Right atrium auricular region (tissue), 2 donors: ENCODE measurements around the gene PSG1. TPM values are rescaled to one million over a fixed set of nuclear protein-coding genes. Genes with fewer than 3 reads are reported as not detected.
"Not testable (repeated sequence)": the region's sequence is repeated elsewhere in the genome, so short reads cannot be mapped to it uniquely, and the experiment has no call there.

Experiments
- DNase-seq: peaks from one replicate; pipeline ENCODE4 v3.0.0-alpha.2; 2019; ENCODE audit warnings: low spot score
- H3K27ac ChIP-seq, 2 donors: fragments of 200-600 bp; sonication (generic); 1 replicate in 1 of 2; 2 replicates in 1 of 2; pipeline ENCODE4 v1.5.1; 2016 to 2019
- H3K27me3 ChIP-seq, 2 donors: fragments of 200-600 bp; sonication (generic); one replicate each; pipeline versions ENCODE4 v1.5.1 to v1.6.0; 2017 to 2019
- H3K36me3 ChIP-seq: fragments of 200-600 bp; sonication (generic); one replicate; pipeline ENCODE4 v1.5.1; 2016
- H3K4me1 ChIP-seq, 2 donors: fragments of 200-600 bp; sonication (generic); one replicate each; pipeline versions ENCODE4 v1.5.1 to v1.6.0; 2017 to 2019
- H3K4me3 ChIP-seq, 2 donors: fragments of 200-600 bp; sonication (generic); 1 replicate in 1 of 2; 2 replicates in 1 of 2; pipeline ENCODE4 v1.5.1; 2017 to 2019; ENCODE audit warnings: mild to moderate bottlenecking in 1 of 2, moderate library complexity in 1 of 2
- H3K9me3 ChIP-seq, 2 donors: fragments of 200-600 bp; sonication (generic); one replicate each; pipeline ENCODE4 v1.5.1; 2019
- total RNA-seq, 2 donors: library from RNA; depleted of rRNA; stranded (reverse); fragments of >200 nt; gene quantifications; one replicate each; pipeline ENCODE4 v1.1.0, GENCODE V29; 2016
- TF ChIP-seq, protein P1 (sequence below), 2 donors: fragments of 200-600 bp; sonication (generic); IDR thresholded peaks; one replicate each; pipeline ENCODE4 v1.5.1; 2019; ENCODE audit warnings: antibody characterized with exemption in 2 of 2

PSG1 gene
- total RNA-seq: not detected

DNA sequence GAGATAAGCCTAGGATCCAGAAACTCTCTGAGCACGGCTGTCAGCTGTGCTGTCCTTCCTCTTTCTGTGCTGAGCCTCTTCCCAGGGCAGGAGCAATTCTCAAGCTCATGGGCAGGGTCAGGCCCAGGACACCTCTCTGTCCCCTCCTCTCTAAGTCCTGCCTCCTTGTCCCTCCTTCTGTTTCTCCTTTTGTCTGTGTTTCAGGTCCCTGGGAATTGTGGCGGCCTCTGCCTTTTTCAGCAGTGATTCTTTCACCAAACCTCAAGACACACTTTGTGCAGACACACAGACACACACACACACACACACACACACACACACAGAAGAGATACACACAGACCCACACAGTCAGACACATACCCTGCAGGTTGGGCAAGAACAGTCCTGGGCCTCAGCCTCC, at the start of gene PSG1:
TSS of gene PSG1 (minus strand) at position 101 of the 400 bp plus-strand sequence. CDS start 132 bp downstream, outside the sequence.
- Histone ChIP-seq H3K4me3 (no peak within 1 kb of the TSS), H3K27me3 (no peaks in the 10 kb centered on the region), H3K4me1 (no peaks in the 10 kb centered on the region), H3K36me3 (no peaks in the 10 kb centered on the region), H3K27ac (no peak within 1 kb of the TSS), H3K9me3 (no peaks in the 10 kb centered on the region)
- TF ChIP-seq, protein P1, sequence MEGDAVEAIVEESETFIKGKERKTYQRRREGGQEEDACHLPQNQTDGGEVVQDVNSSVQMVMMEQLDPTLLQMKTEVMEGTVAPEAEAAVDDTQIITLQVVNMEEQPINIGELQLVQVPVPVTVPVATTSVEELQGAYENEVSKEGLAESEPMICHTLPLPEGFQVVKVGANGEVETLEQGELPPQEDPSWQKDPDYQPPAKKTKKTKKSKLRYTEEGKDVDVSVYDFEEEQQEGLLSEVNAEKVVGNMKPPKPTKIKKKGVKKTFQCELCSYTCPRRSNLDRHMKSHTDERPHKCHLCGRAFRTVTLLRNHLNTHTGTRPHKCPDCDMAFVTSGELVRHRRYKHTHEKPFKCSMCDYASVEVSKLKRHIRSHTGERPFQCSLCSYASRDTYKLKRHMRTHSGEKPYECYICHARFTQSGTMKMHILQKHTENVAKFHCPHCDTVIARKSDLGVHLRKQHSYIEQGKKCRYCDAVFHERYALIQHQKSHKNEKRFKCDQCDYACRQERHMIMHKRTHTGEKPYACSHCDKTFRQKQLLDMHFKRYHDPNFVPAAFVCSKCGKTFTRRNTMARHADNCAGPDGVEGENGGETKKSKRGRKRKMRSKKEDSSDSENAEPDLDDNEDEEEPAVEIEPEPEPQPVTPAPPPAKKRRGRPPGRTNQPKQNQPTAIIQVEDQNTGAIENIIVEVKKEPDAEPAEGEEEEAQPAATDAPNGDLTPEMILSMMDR (IDR thresholded peaks at IDR 0.05): no peak
- DNase-seq: no peak

DNA sequence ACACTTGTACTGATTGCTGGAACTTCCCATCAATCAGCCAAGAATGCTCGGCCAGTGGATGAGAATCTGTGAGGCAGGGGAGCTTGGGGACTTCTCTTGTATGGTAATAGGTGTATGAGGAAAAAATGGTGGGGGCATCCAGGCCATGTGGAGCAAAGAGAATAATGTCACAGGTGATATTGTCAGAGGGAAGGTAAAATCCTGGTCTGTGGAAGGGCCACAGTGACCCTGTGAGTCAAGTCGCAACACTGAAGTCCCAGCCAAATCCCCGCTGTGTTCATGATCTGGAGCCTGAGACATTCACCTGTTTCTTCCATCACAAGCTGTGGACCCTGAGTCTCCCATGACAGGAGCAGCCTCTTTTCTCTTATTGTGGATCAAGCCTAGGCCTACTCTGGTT, 49.4 kb upstream of the PSG1 start:
- H3K36me3 ChIP-seq: no peaks in the 10 kb centered on the region
- no peak overlapping the region for H3K4me3 ChIP-seq
- H3K9me3 ChIP-seq: no peaks in the 10 kb centered on the region
- no peak overlapping the region for H3K27ac ChIP-seq
- DNase-seq: peak; percentile 49
- no peaks in the 10 kb centered on the region for H3K27me3 ChIP-seq
- TF ChIP-seq, protein P1 (IDR thresholded peaks at IDR 0.05): no peak
- no peaks in the 10 kb centered on the region for H3K4me1 ChIP-seq

DNA sequence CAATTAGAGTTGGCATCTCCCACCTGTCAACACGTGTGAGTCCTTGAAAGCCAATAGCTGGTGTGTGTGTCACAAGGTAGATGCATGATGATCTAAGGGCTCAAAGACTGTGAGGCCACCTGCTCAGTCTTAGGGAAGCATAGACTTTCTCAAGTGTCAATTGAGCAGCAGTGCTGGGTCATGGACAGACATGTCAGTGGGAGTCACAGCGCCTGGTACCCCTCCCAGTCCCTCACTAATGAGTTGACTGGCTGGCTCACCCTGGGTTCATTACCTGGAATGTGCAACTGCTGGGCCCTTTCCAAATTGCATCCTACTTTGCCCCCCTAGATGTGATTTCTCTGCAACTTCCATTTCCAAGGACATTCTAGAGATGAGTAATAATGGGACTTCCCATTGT, 47.3 kb upstream of the PSG1 start:
- DNase-seq: peak; percentile 51
- no peak overlapping the region for H3K4me3 ChIP-seq
- TF ChIP-seq, protein P1 (IDR thresholded peaks at IDR 0.05): no peak
- no peaks in the 10 kb centered on the region for H3K4me1 ChIP-seq
- H3K36me3 ChIP-seq: no peaks in the 10 kb centered on the region
- no peaks in the 10 kb centered on the region for H3K9me3 ChIP-seq
- H3K27ac ChIP-seq: no peak overlapping the region
- no peaks in the 10 kb centered on the region for H3K27me3 ChIP-seq

DNA sequence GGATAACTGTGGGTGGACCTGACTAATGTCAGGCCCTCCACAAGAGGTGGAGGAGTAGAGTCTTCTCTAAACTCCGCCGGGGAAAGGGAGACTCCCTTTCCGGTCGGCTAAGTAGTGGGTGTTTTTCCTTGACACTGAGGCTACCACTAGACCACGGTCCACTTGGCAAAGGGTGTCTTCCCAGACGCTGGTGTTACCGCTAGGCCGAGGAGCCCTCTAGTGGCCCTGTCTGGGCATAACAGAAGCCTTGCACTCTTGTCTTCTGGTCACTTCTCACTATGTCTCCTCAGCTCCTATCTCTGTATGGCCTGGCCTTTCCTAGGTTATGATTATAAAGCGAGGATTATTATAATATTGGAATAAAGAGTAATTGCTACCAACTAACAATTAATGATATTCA, 43.6 kb upstream of the PSG1 start:
- not testable (repeated sequence) for H3K4me1 ChIP-seq, H3K36me3 ChIP-seq, H3K9me3 ChIP-seq, H3K4me3 ChIP-seq, H3K27ac ChIP-seq, H3K27me3 ChIP-seq, DNase-seq
- TF ChIP-seq, protein P1 (IDR thresholded peaks at IDR 0.05): peak in 1 of 2 donors; percentile 56

DNA sequence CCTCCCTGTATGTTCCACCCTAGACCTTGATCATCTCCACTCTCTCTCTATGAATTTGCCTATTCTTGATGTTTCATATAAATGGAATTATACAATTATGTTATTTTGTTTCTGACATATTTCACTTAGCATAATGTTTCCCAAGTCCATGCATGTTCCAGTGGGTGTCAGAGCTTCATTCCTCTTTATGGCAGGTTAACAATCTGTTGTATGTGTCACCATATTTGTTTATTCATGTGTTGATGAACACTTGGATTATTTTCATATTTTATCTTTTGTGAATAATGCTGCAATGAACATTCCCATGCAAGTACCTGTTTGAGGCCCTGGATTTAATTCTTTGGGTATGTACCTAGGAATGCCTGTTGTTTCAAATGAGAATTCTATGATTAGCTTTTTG, 41.5 kb upstream of the PSG1 start:
- not testable (repeated sequence) for H3K9me3 ChIP-seq, H3K4me3 ChIP-seq, H3K36me3 ChIP-seq, H3K27me3 ChIP-seq, DNase-seq, H3K4me1 ChIP-seq, H3K27ac ChIP-seq

DNA sequence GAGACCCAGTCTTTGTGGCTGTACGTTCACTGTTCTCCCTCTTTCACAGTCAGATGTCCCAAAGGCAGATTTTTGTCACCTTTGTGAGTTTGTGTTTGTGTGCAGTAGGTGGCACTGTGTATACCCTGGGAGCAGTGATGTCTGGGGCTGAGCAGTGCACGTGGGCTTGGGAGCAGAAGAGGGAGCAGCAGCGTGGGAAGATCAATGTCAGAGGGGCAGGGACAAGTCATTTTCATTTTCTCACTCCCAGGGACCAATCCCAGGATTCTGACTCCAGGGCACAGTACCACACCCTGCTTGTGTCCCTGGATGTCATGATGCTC, 40.2 kb upstream of the PSG1 start:
- Histone ChIP-seq H3K27ac (no peak overlapping the region), H3K9me3 (no peaks in the 10 kb centered on the region), H3K4me3 (no peak overlapping the region), H3K27me3 (no peaks in the 10 kb centered on the region), H3K36me3 (no peaks in the 10 kb centered on the region), H3K4me1 (no peaks in the 10 kb centered on the region)
- DNase-seq: no peak
- TF ChIP-seq, protein P1 (IDR thresholded peaks at IDR 0.05): no peak
